Body of pancreas (tissue), 4 donors: ENCODE results near the gene AKNAD1. TPM values are rescaled to one million over a fixed set of nuclear protein-coding genes. Genes with fewer than 3 reads are reported as not detected.

Experiments
- ATAC-seq: fragments of 150-250 bp; one replicate; pipeline ENCODE4 v1.9.1; 2016
- DNase-seq, 4 donors: peaks; one replicate each; pipeline ENCODE4 v3.0.0-alpha.2; 2019
- H3K27ac ChIP-seq, 4 donors: fragments of 200-600 bp; sonication (generic); 1 replicate in 3 of 4; 2 replicates in 1 of 4; pipeline versions ENCODE4 v1.5.1 to v1.6.1; 2016 to 2019; ENCODE audit warnings: mild to moderate bottlenecking in 1 of 4, mixed read lengths in 1 of 4, moderate library complexity in 1 of 4
- H3K27me3 ChIP-seq, 2 donors: fragments of 200-600 bp; sonication (generic); one replicate each; pipeline ENCODE4 v1.6.0; 2016; ENCODE audit warnings: mild to moderate bottlenecking in 1 of 2
- H3K36me3 ChIP-seq, 2 donors: fragments of 200-600 bp; sonication (generic); replicated peaks in 1 of 2; 2 replicates each; pipeline ENCODE4 v1.5.1; 2016; ENCODE audit warnings: low read depth in 2 of 2; ENCODE audit not compliant: insufficient read depth in 1 of 2
- H3K4me1 ChIP-seq: fragments of 200-600 bp; sonication (generic); one replicate; pipeline ENCODE4 v1.6.0; 2016
- H3K4me3 ChIP-seq, 2 donors: fragments of 200-600 bp; sonication (generic); 1 replicate in 1 of 2; 2 replicates in 1 of 2; pipeline ENCODE4 v1.5.1; 2016 to 2019
- H3K9me3 ChIP-seq, 3 donors: fragments of 200-600 bp; sonication (generic); 1 replicate in 2 of 3; 2 replicates in 1 of 3; pipeline ENCODE4 v1.5.1; 2016
- CTCF ChIP-seq, 7 experiments: fragments of 450-650 bp in 4 of 7; fragments of 200-600 bp in 3 of 7; sonication (generic) in 3 of 7; IDR thresholded peaks; one replicate each; pipeline ENCODE4 v1.5.1; 2016 to 2019; ENCODE audit warnings: antibody characterized with exemption in 7 of 7
- POLR2A ChIP-seq, 3 donors: fragments of 450-650 bp; IDR thresholded peaks; one replicate each; pipeline ENCODE4 v1.6.1; 2016; ENCODE audit warnings: antibody characterized with exemption in 3 of 3, mild to moderate bottlenecking in 2 of 3
- WGBS, 2 donors: methylation state at CpG; one replicate each; pipeline ENCODE4 v1.1.5; 2017; 5-methylcytosine and 5-hydroxymethylcytosine counted together
- intact Hi-C: fragments of 100-400 bp; cut with DNase I; formaldehyde crosslinking; loops from one replicate; pipeline ENCODE4 v1.15.1; 2023
- total RNA-seq, 2 donors: library from RNA; depleted of rRNA; stranded (reverse); fragments of >200 nt; gene quantifications; one replicate each; pipeline ENCODE4 v1.1.0, GENCODE V29; 2016

AKNAD1 gene
- total RNA-seq, 2 donors from 2014 or later = not detected

GRCh38 chr1:108816049-108816893, 40.6 kb downstream of the AKNAD1 start:
- Histone ChIP-seq H3K27ac (peak overlapping the region; percentile 72 to 80 (median 76)), H3K27me3 (no peaks in the 10 kb centered on the region), H3K4me1 (peaks cover 22% of the 10 kb centered on the region), H3K4me3 (no peak overlapping the region), H3K36me3 (no peaks in the 10 kb centered on the region), H3K9me3 (no peaks in the 10 kb centered on the region)
- ATAC-seq = peak; percentile 94
- peak; percentile 80 to 86 (median 84) for DNase-seq
- TF ChIP-seq POLR2A (IDR thresholded peaks at IDR 0.05) (peak in 2 of 3 donors; percentile 5 to 16), CTCF (IDR thresholded peaks at IDR 0.05) (no peak)
- WGBS, 2 donors = 21 to 31% methylated on average over 12 of the region's 12 CpGs
- intact Hi-C loops = no loop called here

GRCh38 chr1:108815566-108815965, 41.3 kb downstream of the AKNAD1 start:
- no peak for ATAC-seq
- intact Hi-C loops = no loop called here
- no peak for TF ChIP-seq POLR2A (IDR thresholded peaks at IDR 0.05)
- H3K9me3 ChIP-seq = no peaks in the 10 kb centered on the region
- peak overlapping the region in 1 of 4 donors; percentile 80 for H3K27ac ChIP-seq
- no peak overlapping the region for H3K4me3 ChIP-seq
- H3K4me1 ChIP-seq = peaks cover 22% of the 10 kb centered on the region
- H3K27me3 ChIP-seq = no peaks in the 10 kb centered on the region
- no peaks in the 10 kb centered on the region for H3K36me3 ChIP-seq
- DNase-seq = no peak

- Histone ChIP-seq H3K4me1 (peaks cover 22% of the 10 kb centered on the region), H3K27ac (peak overlapping the region in 1 of 4 donors; percentile 5), H3K9me3 (no peaks in the 10 kb centered on the region), H3K27me3 (no peaks in the 10 kb centered on the region), H3K4me3 (no peak overlapping the region), H3K36me3 (no peaks in the 10 kb centered on the region)
- ATAC-seq (no peak), DNase-seq (no peak)
- no peak for TF ChIP-seq POLR2A (IDR thresholded peaks at IDR 0.05)
- no peak for TF ChIP-seq CTCF (IDR thresholded peaks at IDR 0.05)
- WGBS, 2 donors = 54 to 68% methylated on average over 4 of the region's 4 CpGs
- intact Hi-C loops = no loop called here
These were observed 42.4 kb downstream of the AKNAD1 start for GRCh38 chr1:108814343-108815125.

- intact Hi-C loops = no loop called here
- no peak for DNase-seq
- 78 to 88% methylated on average over 2 of the region's 2 CpGs for WGBS, 2 donors
These were observed 43.6 kb downstream of the AKNAD1 start for GRCh38 chr1:108813326-108813725.

More at GRCh38 chr1:108813326-108813725, 43.6 kb downstream of the AKNAD1 start:
- Histone ChIP-seq H3K27me3 (no peaks in the 10 kb centered on the region), H3K9me3 (no peaks in the 10 kb centered on the region), H3K4me1 (peaks cover 22% of the 10 kb centered on the region), H3K27ac (no peak overlapping the region), H3K4me3 (no peak overlapping the region), H3K36me3 (no peaks in the 10 kb centered on the region)
- TF ChIP-seq CTCF (IDR thresholded peaks at IDR 0.05) (no peak), POLR2A (IDR thresholded peaks at IDR 0.05) (no peak)
- no peak for ATAC-seq
